HepG2 (cell line): Measurements from ENCODE around the gene MAN1A1. TPM values are rescaled to one million over a fixed set of nuclear protein-coding genes. Genes with fewer than 3 reads are reported as not detected.

Source experiments
- ELF3 ChIP-seq: IDR thresholded peaks from 2 replicates; pipeline ENCODE4 v1.6.1; 2016; ENCODE audit warnings: missing genetic modification reagents, missing compliant biosample characterization
- FOXK1 ChIP-seq: sonication (generic); formaldehyde crosslinking; IDR thresholded peaks from 2 replicates; pipeline ENCODE4 v1.4.0; 2020; ENCODE audit warnings: low read depth, missing genetic modification reagents, borderline replicate concordance
- MXD4 ChIP-seq: IDR thresholded peaks from 2 replicates; pipeline ENCODE4 v1.6.1; 2016; ENCODE audit warnings: mild to moderate bottlenecking, missing biosample characterization, missing genetic modification reagents
- POLR2AphosphoS5 ChIP-seq: IDR thresholded peaks from 2 replicates; pipeline ENCODE4 v1.6.1; 2012; ENCODE audit warnings: low read depth, low read length
- PPARG ChIP-seq: conservative IDR thresholded peaks from 2 replicates; pipeline ENCODE4 v1.6.1; 2016; ENCODE audit warnings: missing biosample characterization, missing genetic modification reagents
- PRDM10 ChIP-seq: sonication (generic); formaldehyde crosslinking; IDR thresholded peaks from 2 replicates; pipeline ENCODE4 v1.4.0; 2020; ENCODE audit warnings: low read depth, missing genetic modification reagents
- ZFP36L2 ChIP-seq: sonication (generic); formaldehyde crosslinking; IDR thresholded peaks from 2 replicates; pipeline ENCODE4 v1.4.0; 2020; ENCODE audit warnings: missing genetic modification reagents
- ZNF496 ChIP-seq: sonication (generic); formaldehyde crosslinking; IDR thresholded peaks from 2 replicates; pipeline ENCODE4 v1.8.1; 2023; ENCODE audit warnings: mild to moderate bottlenecking, moderate library complexity, missing genetic modification reagents; ENCODE audit not compliant: insufficient replicate concordance
- ZNF790 ChIP-seq: sonication (generic); formaldehyde crosslinking; IDR thresholded peaks from 2 replicates; pipeline ENCODE4 v1.8.0; 2022; ENCODE audit warnings: missing genetic modification reagents, mild to moderate bottlenecking, borderline replicate concordance
- ZNF841 ChIP-seq: sonication (generic); formaldehyde crosslinking; IDR thresholded peaks from 2 replicates; pipeline ENCODE4 v1.8.1; 2023; ENCODE audit warnings: missing genetic modification reagents, borderline replicate concordance
- polyA plus RNA-seq, 8 experiments: library from polyadenylated mRNA; depleted of rRNA in 3 of 8; stranded (reverse) in 7 of 8; unstranded in 1 of 8; fragments of >200 nt; fragmentation: Illumina TruSeq in 4 of 8; extraction: Trizol in 4 of 8; gene quantifications; 2 replicates each; pipeline versions ENCODE4 v1.2.1 to v1.2.3, GENCODE V29; 2011 to 2016; ENCODE audit warnings: low read depth in 4 of 8, missing spikeins in 1 of 8, mixed read lengths in 1 of 8; ENCODE audit not compliant: insufficient read depth in 1 of 8
- total RNA-seq, 5 experiments: library from RNA; depleted of rRNA; stranded (reverse); fragments of >200 nt; fragmentation: Illumina TruSeq; extraction: Trizol; gene quantifications; 2 replicates each; pipeline ENCODE4 v1.2.3, GENCODE V29; 2016; ENCODE audit warnings: low read depth in 1 of 5
- TF ChIP-seq, protein P1 (sequence below): sonication (generic); formaldehyde crosslinking; IDR thresholded peaks from 2 replicates; pipeline ENCODE4 v1.4.0; 2020; ENCODE audit warnings: mild to moderate bottlenecking, missing genetic modification reagents

MAN1A1 gene
- total and polyA plus RNA-seq, 2 of the 13 experiments (the other 11 are each of a cell fraction or from before 2014, with no cell fraction given): 156 to 236 TPM

DNA sequence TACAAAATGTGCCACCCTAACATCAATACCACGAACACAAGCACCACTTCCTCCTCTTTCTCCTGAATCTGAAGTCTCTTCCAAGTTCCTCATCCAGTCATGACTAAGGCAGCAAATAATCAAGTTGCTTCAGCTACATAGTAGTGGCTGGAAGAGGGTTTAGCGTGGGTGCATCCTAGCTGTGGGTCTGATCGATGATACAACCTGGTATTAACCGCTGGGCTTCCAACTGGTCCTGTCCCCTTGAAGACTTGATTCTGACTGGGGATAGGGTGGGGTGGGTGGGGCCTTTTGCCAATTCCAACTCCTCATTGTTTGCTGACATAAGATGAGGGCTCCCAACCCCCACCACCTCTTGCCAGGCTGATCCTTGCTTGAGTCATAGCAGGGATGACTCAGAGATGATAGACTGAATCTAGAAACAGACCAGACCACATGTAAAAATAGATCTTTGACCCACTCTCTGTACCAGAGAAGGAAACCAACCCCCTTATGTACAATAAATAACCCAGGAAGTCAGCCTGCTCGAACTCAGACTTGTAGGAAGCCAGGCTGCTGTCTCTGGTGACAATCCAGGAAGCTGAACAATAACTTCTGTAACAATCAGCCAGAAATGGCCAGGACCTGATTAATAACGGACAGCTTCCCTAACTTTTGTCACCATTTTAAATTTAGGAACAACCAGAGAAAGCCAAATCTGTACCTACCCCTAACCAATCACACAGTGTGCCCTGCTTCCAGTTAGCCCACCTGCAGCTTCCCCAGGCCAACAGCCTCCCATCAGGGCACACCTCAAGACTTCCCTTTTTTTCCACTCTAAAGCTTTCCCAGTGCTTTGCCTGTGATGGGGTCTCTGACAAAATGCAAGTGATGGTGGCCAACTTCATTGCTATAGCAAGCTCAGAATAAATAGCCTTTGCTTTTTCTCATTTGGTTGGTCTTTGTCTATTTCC, 202.2 kb downstream of the MAN1A1 start (continued):
- TF ChIP-seq POLR2AphosphoS5 (no peak), ZNF496 (no peak), ZNF841 (CRISPR knock-in tag) (no peak), ZNF790 (0 out of 2 replicates have a peak, but pooled peaks have one; percentile 40), ZFP36L2 (CRISPR knock-in tag) (no peak), PPARG (CRISPR knock-in tag) (peak; percentile 81), PRDM10 (CRISPR knock-in tag) (peak; percentile 59; the same call in 1 of the 2 replicates), FOXK1 (CRISPR knock-in tag) (0 out of 2 replicates have a peak, but pooled peaks have one; percentile 12), MXD4 (no peak), ELF3 (CRISPR knock-in tag) (peak; percentile 52; the same call in 1 of the 2 replicates)
- TF ChIP-seq, protein P1, sequence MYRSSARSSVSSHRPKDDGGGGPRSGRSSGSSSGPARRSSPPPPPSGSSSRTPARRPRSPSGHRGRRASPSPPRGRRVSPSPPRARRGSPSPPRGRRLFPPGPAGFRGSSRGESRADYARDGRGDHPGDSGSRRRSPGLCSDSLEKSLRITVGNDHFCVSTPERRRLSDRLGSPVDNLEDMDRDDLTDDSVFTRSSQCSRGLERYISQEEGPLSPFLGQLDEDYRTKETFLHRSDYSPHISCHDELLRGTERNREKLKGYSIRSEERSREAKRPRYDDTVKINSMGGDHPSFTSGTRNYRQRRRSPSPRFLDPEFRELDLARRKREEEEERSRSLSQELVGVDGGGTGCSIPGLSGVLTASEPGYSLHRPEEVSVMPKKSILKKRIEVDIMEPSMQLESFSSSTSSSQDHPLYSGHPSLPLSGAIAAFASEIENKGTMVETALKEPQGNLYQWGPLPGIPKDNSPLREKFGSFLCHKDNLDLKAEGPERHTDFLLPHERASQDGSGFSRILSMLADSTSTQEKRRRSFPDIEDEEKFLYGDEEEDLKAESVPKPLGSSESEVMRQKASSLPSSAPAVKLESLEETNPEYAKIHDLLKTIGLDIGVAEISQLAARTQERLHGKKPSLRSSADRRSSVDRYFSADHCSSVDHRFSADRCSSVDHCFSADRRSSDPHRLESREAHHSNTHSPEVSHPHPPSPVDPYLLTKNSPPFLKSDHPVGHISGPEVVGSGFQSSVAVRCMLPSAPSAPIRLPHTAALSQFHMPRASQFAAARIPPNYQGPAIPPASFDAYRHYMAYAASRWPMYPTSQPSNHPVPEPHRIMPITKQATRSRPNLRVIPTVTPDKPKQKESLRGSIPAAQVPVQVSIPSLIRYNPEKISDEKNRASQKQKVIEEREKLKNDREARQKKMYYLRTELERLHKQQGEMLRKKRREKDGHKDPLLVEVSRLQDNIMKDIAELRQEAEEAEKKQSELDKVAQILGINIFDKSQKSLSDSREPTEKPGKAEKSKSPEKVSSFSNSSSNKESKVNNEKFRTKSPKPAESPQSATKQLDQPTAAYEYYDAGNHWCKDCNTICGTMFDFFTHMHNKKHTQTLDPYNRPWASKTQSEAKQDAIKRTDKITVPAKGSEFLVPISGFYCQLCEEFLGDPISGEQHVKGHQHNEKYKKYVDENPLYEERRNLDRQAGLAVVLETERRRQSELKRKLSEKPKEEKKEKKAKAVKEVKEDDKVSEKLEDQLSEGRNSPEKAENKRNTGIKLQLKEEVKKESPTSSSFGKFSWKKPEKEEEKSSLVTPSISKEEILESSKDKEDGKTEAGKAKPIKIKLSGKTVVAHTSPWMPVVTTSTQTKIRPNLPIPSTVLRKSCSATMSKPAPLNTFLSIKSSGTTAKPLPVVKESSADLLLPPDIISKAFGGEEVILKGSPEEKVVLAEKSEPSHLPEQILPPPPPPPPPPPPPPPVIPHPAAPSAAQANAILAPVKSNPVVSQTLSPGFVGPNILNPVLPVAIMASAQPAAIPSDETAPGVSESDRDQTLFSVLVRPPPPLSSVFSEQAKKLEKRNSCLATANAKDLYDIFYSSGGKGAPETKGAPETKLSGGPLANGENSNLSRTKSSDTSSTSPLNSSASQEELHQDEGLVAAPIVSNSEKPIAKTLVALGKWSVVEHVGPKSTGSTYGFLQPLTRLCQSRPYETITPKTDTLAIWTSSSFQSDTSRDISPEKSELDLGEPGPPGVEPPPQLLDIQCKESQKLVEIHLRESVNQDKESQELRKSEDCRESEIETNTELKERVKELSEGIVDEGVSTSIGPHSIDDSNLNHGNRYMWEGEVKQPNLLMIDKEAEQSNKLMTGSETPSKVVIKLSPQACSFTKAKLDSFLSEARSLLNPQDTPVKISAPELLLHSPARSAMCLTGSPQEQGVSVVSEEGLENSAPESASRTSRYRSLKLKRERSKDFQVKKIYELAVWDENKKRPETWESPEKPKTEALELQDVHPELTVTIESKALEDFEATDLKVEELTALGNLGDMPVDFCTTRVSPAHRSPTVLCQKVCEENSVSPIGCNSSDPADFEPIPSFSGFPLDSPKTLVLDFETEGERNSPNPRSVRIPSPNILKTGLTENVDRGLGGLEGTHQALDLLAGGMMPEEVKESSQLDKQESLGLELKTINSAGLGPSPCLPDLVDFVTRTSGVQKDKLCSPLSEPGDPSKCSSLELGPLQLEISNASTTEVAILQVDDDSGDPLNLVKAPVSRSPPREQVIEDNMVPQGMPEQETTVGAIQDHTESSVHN (CRISPR knock-in tag): no peak
